Measurements from ENCODE around the gene PDE4D. TPM values are rescaled to one million over a fixed set of nuclear protein-coding genes. Genes with fewer than 3 reads are reported as not detected.

Gene PDE4D
- total and polyA plus RNA-seq, 11 donors: 5.2 to 68.3 (median 42.1) TPM

GRCh38 chr5:59792983-59793585, 100.4 kb downstream of the PDE4D start:
- intact Hi-C loops (cut with DNase I): loop anchor here in 7 of 10 donors (5.0 to 10.0 kb wide), 6 partner anchors 118 to 918 kb away; no protein-coding TSS in a partner anchor
- TF ChIP-seq, protein P1, sequence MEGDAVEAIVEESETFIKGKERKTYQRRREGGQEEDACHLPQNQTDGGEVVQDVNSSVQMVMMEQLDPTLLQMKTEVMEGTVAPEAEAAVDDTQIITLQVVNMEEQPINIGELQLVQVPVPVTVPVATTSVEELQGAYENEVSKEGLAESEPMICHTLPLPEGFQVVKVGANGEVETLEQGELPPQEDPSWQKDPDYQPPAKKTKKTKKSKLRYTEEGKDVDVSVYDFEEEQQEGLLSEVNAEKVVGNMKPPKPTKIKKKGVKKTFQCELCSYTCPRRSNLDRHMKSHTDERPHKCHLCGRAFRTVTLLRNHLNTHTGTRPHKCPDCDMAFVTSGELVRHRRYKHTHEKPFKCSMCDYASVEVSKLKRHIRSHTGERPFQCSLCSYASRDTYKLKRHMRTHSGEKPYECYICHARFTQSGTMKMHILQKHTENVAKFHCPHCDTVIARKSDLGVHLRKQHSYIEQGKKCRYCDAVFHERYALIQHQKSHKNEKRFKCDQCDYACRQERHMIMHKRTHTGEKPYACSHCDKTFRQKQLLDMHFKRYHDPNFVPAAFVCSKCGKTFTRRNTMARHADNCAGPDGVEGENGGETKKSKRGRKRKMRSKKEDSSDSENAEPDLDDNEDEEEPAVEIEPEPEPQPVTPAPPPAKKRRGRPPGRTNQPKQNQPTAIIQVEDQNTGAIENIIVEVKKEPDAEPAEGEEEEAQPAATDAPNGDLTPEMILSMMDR (IDR thresholded peaks at IDR 0.05): no peak
- TF ChIP-seq POLR2A (IDR thresholded peaks at IDR 0.05): no peak
- peaks cover 0 to 4% (median 0%) of the 10 kb centered on the region in 12 donors for H3K4me1 ChIP-seq
- DNase-seq (peak in 4 of 5 donors; percentile 15 to 78 (median 62)), ATAC-seq (peak in 2 of 4 donors; percentile 65 to 89)
- no peak overlapping the region for H3K4me3 ChIP-seq
- 67 to 77% (median 71%) methylated on average over 6 of the region's 6 CpGs for WGBS, 4 donors
- H3K27ac ChIP-seq: no peak overlapping the region
- no peaks in the 10 kb centered on the region for H3K36me3 ChIP-seq
- H3K27me3 ChIP-seq: no peaks in the 10 kb centered on the region
- no peaks in the 10 kb centered on the region for H3K9me3 ChIP-seq

GRCh38 chr5:59791617-59792016, 101.9 kb downstream of the PDE4D start:
- WGBS, 4 donors: 90 to 94% (median 92%) methylated on average over 3 of the region's 3 CpGs
- Histone ChIP-seq H3K27me3 (peaks cover 0 to 4% (median 0%) of the 10 kb centered on the region in 9 donors), H3K4me1 (peaks cover 0 to 4% (median 0%) of the 10 kb centered on the region in 12 donors), H3K9me3 (no peaks in the 10 kb centered on the region), H3K4me3 (no peak overlapping the region), H3K36me3 (no peaks in the 10 kb centered on the region), H3K27ac (peak overlapping the region in 1 of 12 donors; percentile 62)
- intact Hi-C loops (cut with DNase I): loop anchor here in 7 of 10 donors (5.0 to 10.0 kb wide), 6 partner anchors 117 to 917 kb away; no protein-coding TSS in a partner anchor
- TF ChIP-seq POLR2A (IDR thresholded peaks at IDR 0.05): no peak
- TF ChIP-seq, protein P1 (IDR thresholded peaks at IDR 0.05): no peak
- ATAC-seq (no peak), DNase-seq (no peak)

DNA sequence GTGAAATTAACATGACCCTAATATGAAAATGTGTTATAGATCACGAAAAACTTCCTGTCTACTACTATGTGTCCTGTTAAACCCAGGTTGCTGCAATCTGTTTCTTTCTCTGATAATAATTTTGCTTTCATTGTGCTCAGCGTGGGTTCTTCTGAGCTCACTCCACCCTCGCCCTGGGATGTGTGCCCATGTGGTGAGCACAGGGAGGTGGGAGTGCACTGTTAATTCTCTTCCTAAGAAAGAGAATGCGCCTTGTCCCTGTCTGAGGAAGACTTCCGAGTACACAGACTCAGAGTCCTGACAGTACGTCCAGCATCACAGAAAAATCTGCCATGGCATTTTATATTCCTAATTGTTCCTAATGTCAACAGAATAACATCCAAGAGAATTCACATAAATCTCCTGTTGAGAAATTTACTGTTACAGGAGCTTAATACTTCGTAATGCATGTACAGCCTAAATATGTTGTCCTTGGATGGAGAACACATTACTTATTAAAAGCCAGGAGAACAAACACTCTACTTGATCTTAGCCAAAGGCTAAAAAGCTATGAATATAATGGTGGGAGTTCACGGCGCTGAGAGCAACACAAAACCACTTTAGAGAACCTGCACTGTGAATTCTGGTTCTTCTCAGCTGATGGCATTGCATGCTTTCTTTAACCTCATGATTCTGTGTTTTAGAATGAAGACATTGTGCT, 102.6 kb downstream of the PDE4D start:
- TF ChIP-seq, protein P1 (IDR thresholded peaks at IDR 0.05): no peak
- Histone ChIP-seq H3K27ac (peak overlapping the region in 8 of 12 donors; percentile 12 to 66 (median 44)), H3K4me3 (peak overlapping the region in 4 of 12 donors; percentile 2 to 22 (median 14)), H3K9me3 (no peaks in the 10 kb centered on the region), H3K36me3 (no peaks in the 10 kb centered on the region), H3K4me1 (peaks cover 0 to 4% (median 0%) of the 10 kb centered on the region in 12 donors), H3K27me3 (peaks cover 0 to 4% (median 0%) of the 10 kb centered on the region in 9 donors)
- intact Hi-C loops (cut with DNase I): loop anchor here in 7 of 10 donors (5.0 to 10.0 kb wide), 6 partner anchors 116 to 916 kb away; no protein-coding TSS in a partner anchor
- ATAC-seq: peak in 1 of 4 donors; percentile 83
- 68 to 76% (median 72%) methylated on average over 9 of the region's 9 CpGs for WGBS, 4 donors
- peak in 1 of 5 donors; percentile 34 for DNase-seq

DNA sequence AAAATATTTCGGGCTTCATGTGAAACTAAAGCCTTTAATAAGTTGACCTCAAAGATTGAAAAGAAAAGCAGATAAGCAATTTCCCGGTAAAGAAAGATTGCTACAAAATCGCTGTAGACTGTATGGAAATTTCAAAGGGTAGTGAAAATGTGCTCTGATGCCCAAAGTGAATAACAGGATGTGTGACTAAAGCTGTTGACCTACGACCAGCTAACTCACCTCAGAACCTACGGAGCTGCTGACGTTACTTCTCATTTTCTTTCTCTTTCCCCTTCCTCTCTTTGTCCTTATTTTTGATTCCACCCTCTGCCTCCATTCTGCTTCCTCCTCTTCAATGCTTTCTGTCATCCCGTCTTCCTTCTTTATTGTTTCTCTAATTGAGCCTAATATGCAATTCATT, 103.2 kb downstream of the PDE4D start:
- peak in 3 of 4 donors; percentile 38 to 86 (median 44) for ATAC-seq
- 51 to 68% (median 62%) methylated on average over 7 of the region's 7 CpGs for WGBS, 4 donors
- DNase-seq: no peak
- Histone ChIP-seq H3K4me3 (peak overlapping the region in 4 of 12 donors; percentile 2 to 22 (median 14)), H3K4me1 (peaks cover 0 to 4% (median 0%) of the 10 kb centered on the region in 12 donors), H3K27me3 (peaks cover 0 to 4% (median 0%) of the 10 kb centered on the region in 9 donors), H3K9me3 (no peaks in the 10 kb centered on the region), H3K36me3 (no peaks in the 10 kb centered on the region), H3K27ac (peak overlapping the region in 8 of 12 donors; percentile 17 to 66 (median 44))
- intact Hi-C loops (cut with DNase I): loop anchor here in 7 of 10 donors (5.0 to 10.0 kb wide), 6 partner anchors 116 to 916 kb away; no protein-coding TSS in a partner anchor
- TF ChIP-seq, protein P1 (IDR thresholded peaks at IDR 0.05): no peak
- TF ChIP-seq POLR2A (IDR thresholded peaks at IDR 0.05): no peak

All from heart left ventricle (tissue), 16 donors.